GM03348 (cell line): ENCODE results near the gene BTBD9.

ENCODE experiments used
- DNase-seq: peaks from one replicate; pipeline ENCODE4 v3.0.0; 2012; ENCODE audit warnings: low spot score

The BTBD9 gene

GRCh38 chr6:38507173-38507572 is 132.6 kb downstream of the BTBD9 start:
- no peak for DNase-seq

- no peak for DNase-seq
These were observed 133.9 kb downstream of the BTBD9 start for GRCh38 chr6:38505826-38506225.

- no peak for DNase-seq
These were observed 134.7 kb downstream of the BTBD9 start for GRCh38 chr6:38504996-38505395.

GRCh38 chr6:38503960-38504682 is 135.6 kb downstream of the BTBD9 start:
- DNase-seq: no peak

GRCh38 chr6:38503032-38503773 is 136.5 kb downstream of the BTBD9 start:
- no peak for DNase-seq

GRCh38 chr6:38502423-38502822 is 137.3 kb downstream of the BTBD9 start:
- DNase-seq: no peak

- no peak for DNase-seq
These were observed 137.8 kb downstream of the BTBD9 start for GRCh38 chr6:38501931-38502330.

- no peak for DNase-seq
These were observed 140.1 kb downstream of the BTBD9 start for GRCh38 chr6:38499529-38500096.

- no peak for DNase-seq
These were observed 140.8 kb downstream of the BTBD9 start for GRCh38 chr6:38498805-38499445.

- peak; percentile 27 for DNase-seq
These were observed 141.6 kb downstream of the BTBD9 start for GRCh38 chr6:38498085-38498484.

GRCh38 chr6:38497546-38497945 is 142.2 kb downstream of the BTBD9 start:
- no peak for DNase-seq

GRCh38 chr6:38495922-38496635 is 143.7 kb downstream of the BTBD9 start:
- DNase-seq: no peak

- DNase-seq: no peak
These were observed 144.2 kb downstream of the BTBD9 start for GRCh38 chr6:38495518-38495917.

GRCh38 chr6:38493931-38494547 is 145.7 kb downstream of the BTBD9 start:
- DNase-seq: peak; percentile 51

- no peak for DNase-seq
These were observed 147.7 kb downstream of the BTBD9 start for GRCh38 chr6:38492031-38492430.

GRCh38 chr6:38489951-38490350 is 149.8 kb downstream of the BTBD9 start:
- DNase-seq: peak; percentile 80

- DNase-seq: no peak
These were observed 152.3 kb downstream of the BTBD9 start for GRCh38 chr6:38487423-38487822.

- no peak for DNase-seq
These were observed 154.2 kb downstream of the BTBD9 start for GRCh38 chr6:38485488-38485887.

GRCh38 chr6:38484656-38485055 is 155.1 kb downstream of the BTBD9 start:
- no peak for DNase-seq

- no peak for DNase-seq
These were observed 156.2 kb downstream of the BTBD9 start for GRCh38 chr6:38483526-38483925.

- peak; percentile 11 for DNase-seq
These were observed 157.3 kb downstream of the BTBD9 start for GRCh38 chr6:38482466-38482865.

GRCh38 chr6:38481851-38482250 is 157.9 kb downstream of the BTBD9 start:
- DNase-seq: no peak
